HG02852 (cell line): ENCODE measurements around the gene KIF26B.

Experiments
- ATAC-seq: cut with Tn5 transposase; IDR thresholded peaks from one replicate; pipeline ENCODE4 v1.9.1; 2021; ENCODE audit warnings: mild to moderate bottlenecking, moderate library complexity; ENCODE audit not compliant: unreplicated experiment

KIF26B gene

DNA sequence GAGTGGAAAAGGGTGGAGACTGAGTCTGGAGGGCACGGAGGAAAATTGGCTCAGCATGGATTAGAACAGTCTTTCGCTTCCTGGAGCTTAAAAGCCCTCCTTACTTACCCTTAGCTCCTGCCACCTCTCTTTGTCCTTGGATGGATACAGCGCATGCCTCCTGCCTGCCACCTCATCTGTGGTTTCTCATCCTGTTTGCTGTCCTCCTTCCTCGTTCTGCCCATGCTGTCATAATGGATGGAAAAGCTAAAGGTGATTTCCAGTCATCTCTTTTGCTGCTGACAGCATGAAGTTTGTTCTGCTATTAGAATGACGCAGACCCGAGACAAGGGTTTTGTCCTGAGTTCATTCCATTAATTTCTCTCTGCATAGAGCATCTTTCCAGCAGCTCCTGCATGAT lies 425.9 kb downstream of the KIF26B start:
- no peak for ATAC-seq

DNA sequence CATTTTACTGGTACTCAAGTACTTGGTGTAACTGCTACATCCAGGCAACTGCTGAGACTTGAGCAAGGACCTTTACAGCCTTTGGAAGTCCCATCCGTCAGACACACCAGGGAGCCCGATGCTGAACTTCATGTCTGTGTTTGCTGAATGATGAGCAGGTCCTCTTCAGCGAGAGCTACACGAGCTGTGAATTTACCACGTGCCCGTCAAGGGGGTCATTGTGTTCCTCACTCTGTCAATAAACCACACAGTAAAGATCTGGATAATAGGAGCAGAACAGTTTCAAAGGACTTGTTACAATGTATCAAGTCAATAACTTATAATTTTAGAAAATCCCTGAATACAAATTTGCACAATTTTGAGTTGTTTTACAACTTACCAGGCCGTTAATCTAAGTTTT lies 427.2 kb downstream of the KIF26B start:
- no peak for ATAC-seq

DNA sequence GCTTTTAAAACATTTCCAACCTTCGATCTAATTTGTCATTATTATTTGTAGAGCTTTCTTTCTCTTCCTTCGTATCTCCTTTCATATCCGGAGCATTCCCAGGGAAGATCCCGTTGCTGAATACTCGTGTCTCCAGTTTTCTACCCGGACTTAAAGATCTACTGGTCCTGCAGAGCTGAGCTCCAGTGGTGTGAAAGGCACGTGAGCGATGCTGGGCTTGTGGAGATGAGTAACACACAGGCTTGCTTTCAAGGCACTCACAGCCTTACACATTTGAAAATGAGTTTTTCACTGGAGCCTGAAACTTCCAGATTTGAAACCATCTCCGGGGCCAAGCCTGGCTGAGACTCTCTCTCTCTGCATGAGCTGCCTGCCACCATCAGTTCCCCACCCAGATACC lies 428.3 kb downstream of the KIF26B start:
- no peak for ATAC-seq

GRCh38 chr1:245583575-245584330 lies 429.0 kb downstream of the KIF26B start:
- no peak for ATAC-seq

DNA sequence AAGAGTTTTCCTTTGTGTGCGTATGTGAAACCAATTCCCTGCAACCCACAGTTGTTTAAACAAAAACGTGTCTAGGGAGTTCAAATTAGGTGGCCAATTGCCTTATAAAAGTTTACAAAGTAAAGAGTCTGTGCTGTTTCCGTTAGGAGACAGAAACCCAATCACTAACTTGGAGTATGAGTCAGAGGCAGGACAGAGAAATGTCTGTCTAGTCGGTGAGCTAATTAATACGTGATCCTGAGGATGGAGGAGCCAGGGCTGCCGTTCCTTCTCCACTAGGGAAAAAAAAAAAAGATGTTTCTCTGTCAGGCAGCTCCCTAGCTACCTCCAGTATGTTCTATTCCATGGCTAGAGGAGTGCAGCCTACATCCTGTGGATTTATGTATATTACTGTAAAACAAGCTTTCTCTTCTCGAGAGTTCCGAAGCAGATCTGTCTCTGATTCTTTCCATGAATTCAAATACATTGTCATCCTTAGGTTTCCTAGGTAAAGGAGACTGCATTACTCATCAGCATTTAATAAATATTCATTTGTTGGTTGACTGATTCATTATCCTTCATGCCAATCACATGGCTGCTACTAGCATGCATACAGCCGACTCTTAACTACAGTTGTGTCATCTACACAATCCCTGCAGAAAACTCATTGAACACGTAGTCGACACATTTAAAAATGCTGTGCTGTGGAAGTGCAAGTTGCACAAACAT lies 430.6 kb downstream of the KIF26B start:
- no peak for ATAC-seq

DNA sequence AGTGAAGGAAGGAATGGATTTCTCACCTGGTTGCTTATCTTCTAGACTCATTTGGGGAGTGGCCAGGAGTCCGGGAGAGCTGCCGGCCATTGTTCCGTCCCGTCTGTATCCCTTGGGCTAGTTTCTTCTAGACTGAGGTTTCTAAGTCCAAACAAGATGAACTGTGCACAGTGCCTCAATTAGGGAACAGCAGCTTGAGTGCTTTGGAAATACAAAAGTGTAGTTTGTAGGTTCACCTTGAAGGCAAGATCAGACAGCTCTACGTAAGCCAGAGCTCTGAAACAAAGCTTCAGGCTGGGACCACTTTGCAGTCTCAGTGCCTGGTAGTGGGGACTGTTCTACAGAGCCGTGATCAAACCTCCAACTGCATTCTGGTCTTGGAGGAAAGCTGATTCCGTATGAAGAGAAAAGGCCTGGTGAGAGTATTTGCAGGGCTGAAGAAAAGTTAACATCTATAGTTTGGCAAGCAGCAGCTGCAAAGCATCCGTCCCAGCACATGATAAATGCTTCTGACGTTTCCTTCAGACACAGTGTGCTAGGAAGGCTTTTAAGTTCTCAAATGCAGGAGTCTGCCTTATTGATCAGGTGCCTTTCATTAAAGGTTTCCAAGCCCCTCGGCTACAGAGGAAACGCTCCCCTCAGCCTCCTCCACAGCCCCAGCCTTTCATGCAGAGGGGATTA lies 432.8 kb downstream of the KIF26B start:
- no peak for ATAC-seq

- ATAC-seq, result no peak
Measured at GRCh38 chr1:245588116-245588639, 433.4 kb downstream of the KIF26B start.

GRCh38 chr1:245589316-245589715 lies 434.5 kb downstream of the KIF26B start:
- no peak for ATAC-seq

DNA sequence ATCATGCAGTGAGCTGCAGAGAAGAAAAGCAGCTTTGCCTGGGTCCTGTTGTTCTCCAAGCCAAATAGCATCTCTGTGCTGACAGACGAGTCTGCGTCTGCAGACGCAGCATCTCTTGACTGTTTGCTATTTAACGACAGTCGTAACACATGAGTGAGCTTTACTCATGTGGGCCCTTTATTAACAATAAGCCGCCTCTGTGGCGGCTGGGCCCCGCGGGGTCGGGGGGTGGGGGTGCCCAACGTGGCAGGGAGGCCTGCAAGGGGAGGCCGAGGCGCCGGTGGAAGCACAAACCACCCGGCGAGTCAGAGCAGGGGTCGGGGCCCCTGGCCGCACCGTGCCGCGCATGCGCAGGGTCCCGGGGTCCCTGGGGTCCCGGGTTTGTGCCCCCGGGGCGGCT lies 435.1 kb downstream of the KIF26B start:
- ATAC-seq, result no peak

GRCh38 chr1:245590726-245591125 lies 435.9 kb downstream of the KIF26B start:
- ATAC-seq, result no peak

- ATAC-seq, result no peak
Measured at GRCh38 chr1:245591346-245592188, 436.8 kb downstream of the KIF26B start.

DNA sequence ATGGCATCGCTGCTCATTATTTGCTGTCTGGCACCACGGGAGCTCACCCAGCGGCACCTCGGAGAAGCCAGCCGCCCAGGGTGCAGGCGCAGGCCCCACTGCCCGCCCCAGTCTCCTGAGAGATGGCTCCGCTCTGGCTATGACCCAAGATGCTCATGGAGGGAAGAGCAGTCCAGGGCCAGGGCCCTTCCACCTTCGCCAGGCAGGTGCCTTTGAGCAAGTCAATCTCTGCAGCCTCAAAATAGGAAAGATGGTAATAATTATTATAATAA lies 437.3 kb downstream of the KIF26B start:
- no peak for ATAC-seq

GRCh38 chr1:245598524-245599305 lies 443.9 kb downstream of the KIF26B start:
- ATAC-seq, result no peak

GRCh38 chr1:245599371-245600174 lies 444.8 kb downstream of the KIF26B start:
- no peak for ATAC-seq

DNA sequence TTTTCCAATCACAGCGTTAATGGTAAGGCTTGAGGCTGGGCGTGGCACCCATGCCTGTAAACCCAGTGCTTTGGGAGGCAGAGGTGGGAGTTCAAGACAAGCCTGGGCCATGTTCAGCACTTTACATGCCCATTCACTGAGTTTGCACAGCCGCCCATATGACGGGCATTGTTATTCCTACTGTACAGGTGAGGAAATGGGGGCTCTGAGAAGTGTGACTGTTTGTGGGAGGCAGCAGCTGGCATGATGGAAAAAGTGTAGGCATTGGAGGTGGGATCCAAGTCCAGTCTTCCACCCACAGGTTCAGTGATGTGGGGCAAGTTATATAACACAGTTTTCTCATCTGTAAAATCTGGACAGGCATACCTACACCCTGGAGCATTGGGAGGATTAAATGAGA lies 445.9 kb downstream of the KIF26B start:
- ATAC-seq, result no peak

DNA sequence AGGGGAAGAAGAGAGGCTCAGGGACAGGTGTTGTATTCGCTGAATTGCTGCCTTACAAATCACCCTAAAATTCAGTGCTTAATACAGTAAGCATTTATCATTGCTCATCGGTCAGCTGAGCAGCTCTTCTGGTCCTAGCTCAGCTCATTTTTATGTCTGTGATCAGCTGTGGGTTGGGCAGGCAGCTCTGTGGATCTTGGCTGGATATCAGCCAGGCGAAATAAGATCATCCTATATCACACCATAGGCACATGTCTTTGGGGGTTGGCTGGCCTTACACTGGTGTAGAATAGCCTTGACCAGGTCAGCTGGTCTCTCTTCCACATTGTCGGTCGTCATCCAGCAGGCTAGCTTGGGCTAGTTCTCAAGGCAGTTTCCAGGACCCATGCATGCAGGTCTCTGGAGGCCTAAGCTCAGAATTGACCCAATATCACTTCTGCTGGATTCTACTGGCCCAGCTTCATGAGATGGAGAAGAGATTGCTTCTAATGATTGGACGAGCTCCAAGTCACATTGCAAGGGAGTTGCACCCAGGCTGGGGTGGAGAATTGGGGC lies 448.6 kb downstream of the KIF26B start:
- no peak for ATAC-seq

GRCh38 chr1:245604979-245605378 lies 450.2 kb downstream of the KIF26B start:
- ATAC-seq, result no peak

- no peak for ATAC-seq
Measured at GRCh38 chr1:245605480-245606156, 450.8 kb downstream of the KIF26B start.
